HL-60 (cell line): ENCODE results near the gene VPS26C.

ENCODE experiments used
- DNase-seq, 2 experiments: peaks; one replicate each; pipeline ENCODE4 v3.0.0-alpha.2; 2010 to 2020; ENCODE audit warnings: low read depth in 1 of 2, low spot score in 1 of 2
- H3K27ac ChIP-seq: fragments of 250-450 bp; sonication (Bioruptor Pico); replicated peaks from 2 replicates; pipeline ENCODE4 v1.5.1; 2020; ENCODE audit warnings: mild to moderate bottlenecking, moderate library complexity
- H3K27me3 ChIP-seq: fragments of 250-450 bp; sonication (Bioruptor Pico); 2 replicates; pipeline ENCODE4 v1.5.1; 2021; ENCODE audit warnings: mild to moderate bottlenecking, moderate library complexity; ENCODE audit not compliant: insufficient read depth, poor library complexity, severe bottlenecking
- H3K4me3 ChIP-seq: replicated peaks from 2 replicates; pipeline ENCODE4 v1.5.1; 2011; ENCODE audit warnings: mild to moderate bottlenecking, control low read depth, low read length; ENCODE audit not compliant: insufficient read depth
- GABPA ChIP-seq: IDR thresholded peaks from 2 replicates; pipeline ENCODE4 v1.6.1; 2012; ENCODE audit warnings: low read depth
- POLR2AphosphoS5 ChIP-seq: IDR thresholded peaks from 2 replicates; pipeline ENCODE4 v1.6.1; 2012; ENCODE audit warnings: low read depth
- REST ChIP-seq: IDR thresholded peaks from 2 replicates; pipeline ENCODE4 v1.6.1; 2012; ENCODE audit warnings: low read depth; ENCODE audit not compliant: insufficient replicate concordance
- SPI1 ChIP-seq: IDR thresholded peaks from 2 replicates; pipeline ENCODE4 v1.6.1; 2012; ENCODE audit warnings: low read depth, mild to moderate bottlenecking, borderline replicate concordance
- TF ChIP-seq, protein P1 (sequence below): IDR thresholded peaks from one replicate; pipeline ENCODE4 v1.5.1; 2011; ENCODE audit warnings: low read length, control low read depth, inconsistent platforms; ENCODE audit not compliant: insufficient read depth

The VPS26C gene

DNA sequence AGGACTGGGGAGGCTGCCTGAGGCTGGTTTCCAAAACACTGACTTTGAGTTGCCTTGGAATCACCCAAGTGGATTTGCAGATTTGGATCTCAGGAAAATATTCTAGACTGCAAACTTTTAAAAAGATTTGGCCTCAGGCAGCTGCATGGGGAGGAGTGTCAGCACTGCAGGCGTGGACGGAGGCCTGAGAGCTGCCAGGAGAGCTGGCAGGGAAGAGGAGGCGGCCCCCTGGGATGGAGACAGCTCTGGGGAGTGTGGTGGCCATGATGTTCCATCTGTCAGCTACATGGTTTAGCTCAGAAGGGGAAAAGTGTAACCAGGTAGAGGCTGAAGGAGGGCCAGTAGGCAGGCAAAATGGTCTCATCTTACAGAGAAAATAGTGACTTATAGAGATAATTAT, 72.1 kb downstream of the VPS26C start:
- H3K27ac ChIP-seq = no peak overlapping the region
- no peak overlapping the region for H3K4me3 ChIP-seq

DNA sequence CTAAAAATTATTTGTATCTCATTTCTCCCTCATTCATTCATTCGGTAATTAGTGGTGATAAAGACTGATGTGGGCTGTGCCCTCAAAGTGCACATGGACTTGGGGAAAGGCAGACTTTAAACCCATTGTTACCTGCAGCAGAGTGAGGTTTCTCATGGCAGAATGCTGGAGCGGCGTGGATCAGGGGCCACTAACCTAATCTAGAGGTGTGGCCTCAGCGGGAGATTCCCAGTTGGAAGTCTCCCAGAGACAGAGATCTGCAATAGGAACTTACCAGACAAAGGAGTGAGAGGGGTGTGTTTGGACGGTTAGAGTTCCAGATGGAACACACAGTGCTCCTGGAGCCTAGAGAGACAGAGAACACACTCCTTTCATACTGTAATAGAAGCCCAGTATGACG, 73.5 kb downstream of the VPS26C start:
- no peak for DNase-seq
- H3K27me3 ChIP-seq = no peaks in the 10 kb centered on the region
- TF ChIP-seq REST (no peak), POLR2AphosphoS5 (no peak), SPI1 (no peak)
- no peak overlapping the region for H3K27ac ChIP-seq
- no peak overlapping the region for H3K4me3 ChIP-seq

More for the DNA sequence above, 72.1 kb downstream of the VPS26C start:
- DNase-seq = no peak
- TF ChIP-seq, protein P1, sequence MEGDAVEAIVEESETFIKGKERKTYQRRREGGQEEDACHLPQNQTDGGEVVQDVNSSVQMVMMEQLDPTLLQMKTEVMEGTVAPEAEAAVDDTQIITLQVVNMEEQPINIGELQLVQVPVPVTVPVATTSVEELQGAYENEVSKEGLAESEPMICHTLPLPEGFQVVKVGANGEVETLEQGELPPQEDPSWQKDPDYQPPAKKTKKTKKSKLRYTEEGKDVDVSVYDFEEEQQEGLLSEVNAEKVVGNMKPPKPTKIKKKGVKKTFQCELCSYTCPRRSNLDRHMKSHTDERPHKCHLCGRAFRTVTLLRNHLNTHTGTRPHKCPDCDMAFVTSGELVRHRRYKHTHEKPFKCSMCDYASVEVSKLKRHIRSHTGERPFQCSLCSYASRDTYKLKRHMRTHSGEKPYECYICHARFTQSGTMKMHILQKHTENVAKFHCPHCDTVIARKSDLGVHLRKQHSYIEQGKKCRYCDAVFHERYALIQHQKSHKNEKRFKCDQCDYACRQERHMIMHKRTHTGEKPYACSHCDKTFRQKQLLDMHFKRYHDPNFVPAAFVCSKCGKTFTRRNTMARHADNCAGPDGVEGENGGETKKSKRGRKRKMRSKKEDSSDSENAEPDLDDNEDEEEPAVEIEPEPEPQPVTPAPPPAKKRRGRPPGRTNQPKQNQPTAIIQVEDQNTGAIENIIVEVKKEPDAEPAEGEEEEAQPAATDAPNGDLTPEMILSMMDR = no peak
- no peak for TF ChIP-seq GABPA
- TF ChIP-seq POLR2AphosphoS5 = no peak
- TF ChIP-seq SPI1 = no peak
- TF ChIP-seq REST = no peak
- H3K27me3 ChIP-seq = no peaks in the 10 kb centered on the region

DNA sequence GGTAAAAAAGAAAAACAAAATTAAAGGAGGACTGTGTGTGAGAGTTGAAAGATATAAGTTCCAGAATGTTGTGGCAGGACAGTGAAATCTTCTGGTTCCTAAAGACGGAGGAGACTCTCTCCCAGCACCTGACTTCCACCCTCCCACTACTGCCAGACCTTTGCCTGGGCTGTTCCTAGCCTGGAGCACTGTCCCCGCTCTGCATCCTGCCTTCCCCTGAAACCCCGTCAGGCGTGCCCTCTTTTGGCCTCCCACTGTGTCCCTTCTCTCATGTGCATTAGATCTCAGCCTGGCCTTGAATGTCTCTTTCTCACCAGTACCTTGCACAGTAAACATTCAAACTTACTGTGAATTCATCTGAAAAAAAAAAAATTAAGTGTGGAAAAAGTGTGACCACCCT, 74.1 kb downstream of the VPS26C start:
- Histone ChIP-seq H3K27me3 (no peaks in the 10 kb centered on the region), H3K27ac (no peak overlapping the region), H3K4me3 (no peak overlapping the region)
- TF ChIP-seq GABPA = no peak
- TF ChIP-seq POLR2AphosphoS5 = no peak
- TF ChIP-seq REST = no peak
- TF ChIP-seq, protein P1 = no peak
- no peak for TF ChIP-seq SPI1
- DNase-seq = no peak
